Loucy (cell line): ENCODE measurements around the gene UBE2O.

ENCODE experiments used
- H2AFZ ChIP-seq: fragments of 200-600 bp; sonication (generic); 2 replicates; pipeline ENCODE4 v1.6.0; 2016; ENCODE audit warnings: antibody characterized with exemption, mild to moderate bottlenecking, low read length, moderate library complexity
- H3F3A ChIP-seq: fragments of 200-600 bp; 2 replicates; pipeline ENCODE4 v1.6.0; 2016; ENCODE audit warnings: antibody characterized with exemption, low read depth, mild to moderate bottlenecking
- H3K27me3 ChIP-seq: fragments of 200-600 bp; sonication (generic); 2 replicates; pipeline ENCODE4 v1.6.1; 2014; ENCODE audit warnings: low read length, mild to moderate bottlenecking; ENCODE audit not compliant: insufficient read depth, poor library complexity, severe bottlenecking
- H3K36me3 ChIP-seq: fragments of 200-600 bp; sonication (generic); 2 replicates; pipeline ENCODE4 v1.6.1; 2016; ENCODE audit warnings: low read length; ENCODE audit not compliant: insufficient read depth
- H3K4me1 ChIP-seq: fragments of 200-600 bp; sonication (generic); 2 replicates; pipeline ENCODE4 v1.5.1; 2014; ENCODE audit warnings: low read length, mild to moderate bottlenecking; ENCODE audit not compliant: insufficient read depth, poor library complexity, severe bottlenecking
- H3K4me2 ChIP-seq: fragments of 200-600 bp; sonication (generic); 2 replicates; pipeline ENCODE4 v1.6.0; 2014; ENCODE audit warnings: antibody characterized with exemption, low read length, low read depth, mild to moderate bottlenecking; ENCODE audit not compliant: poor library complexity, severe bottlenecking
- H3K4me3 ChIP-seq: fragments of 200-600 bp; sonication (generic); 2 replicates; pipeline ENCODE4 v1.5.1; 2014; ENCODE audit warnings: low read length, mild to moderate bottlenecking, mixed read lengths; ENCODE audit not compliant: poor library complexity, severe bottlenecking
- H3K79me2 ChIP-seq: fragments of 200-600 bp; sonication (generic); 2 replicates; pipeline ENCODE4 v1.6.1; 2014; ENCODE audit warnings: low read length; ENCODE audit not compliant: insufficient read depth
- H3K9ac ChIP-seq: fragments of 200-600 bp; sonication (generic); 2 replicates; pipeline ENCODE4 v1.6.0; 2014; ENCODE audit warnings: mild to moderate bottlenecking, low read depth, low read length, moderate library complexity; ENCODE audit not compliant: poor library complexity, severe bottlenecking
- H3K9me2 ChIP-seq: fragments of 200-600 bp; sonication (generic); replicated peaks from 2 replicates; pipeline ENCODE4 v1.6.1; 2016; ENCODE audit warnings: low read depth, low read length, mixed read lengths
- H3K9me3 ChIP-seq: fragments of 200-600 bp; sonication (generic); 2 replicates; pipeline ENCODE4 v1.6.1; 2014; ENCODE audit warnings: mild to moderate bottlenecking, antibody characterized with exemption, low read length, low read depth; ENCODE audit not compliant: insufficient read depth
- H4K20me1 ChIP-seq: fragments of 200-600 bp; sonication (generic); 2 replicates; pipeline ENCODE4 v1.6.0; 2014; ENCODE audit warnings: antibody characterized with exemption, low read length, mild to moderate bottlenecking; ENCODE audit not compliant: insufficient read depth, poor library complexity, severe bottlenecking
- EZH2phosphoT487 ChIP-seq: fragments of 200-600 bp; IDR thresholded peaks from 2 replicates; pipeline ENCODE4 v1.6.1; 2018; ENCODE audit warnings: antibody characterized with exemption, mild to moderate bottlenecking, moderate library complexity, borderline replicate concordance
- TF ChIP-seq, protein P1 (sequence below): fragments of 200-600 bp; sonication (generic); conservative IDR thresholded peaks from 2 replicates; pipeline ENCODE4 v1.5.1; 2014; ENCODE audit warnings: mild to moderate bottlenecking, antibody characterized with exemption, low read length

Gene UBE2O

DNA sequence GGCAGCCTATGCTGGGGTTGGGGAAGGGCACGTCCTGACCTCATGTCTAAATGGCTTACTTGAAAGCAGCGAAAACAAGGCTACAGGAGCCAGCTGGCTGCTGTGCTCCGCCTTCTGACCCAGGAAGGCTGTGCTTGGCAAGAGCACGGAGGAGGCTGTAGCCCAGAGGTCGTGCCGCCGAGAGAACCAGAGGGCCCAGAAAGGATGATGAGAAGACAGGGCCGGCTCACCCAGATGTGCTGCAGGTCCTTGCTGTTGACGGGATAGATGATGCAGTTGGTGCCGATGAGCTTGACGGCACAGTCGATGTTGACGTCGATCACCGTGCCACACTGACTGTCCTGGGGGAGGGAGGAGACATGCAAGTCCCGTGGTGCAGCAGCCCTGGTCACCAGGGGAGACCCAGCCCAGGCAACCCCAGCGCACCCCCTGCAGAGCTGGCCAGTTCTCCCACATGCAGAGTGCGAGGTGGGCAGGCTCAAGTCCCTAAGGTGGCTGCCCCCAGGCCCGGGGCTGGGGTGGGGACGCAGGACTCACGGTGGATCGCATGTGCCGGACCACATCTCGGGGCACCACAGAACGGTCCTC lies 47.9 kb downstream of the UBE2O start:
- H4K20me1 ChIP-seq: peaks cover 8% of the 10 kb centered on the region
- H3K36me3 ChIP-seq: peaks cover 61% of the 10 kb centered on the region; the same call in 1 of the 2 replicates
- no peaks in the 10 kb centered on the region for H3F3A ChIP-seq
- H3K9me3 ChIP-seq: no peaks in the 10 kb centered on the region
- no peaks in the 10 kb centered on the region for H3K4me1 ChIP-seq
- H3K79me2 ChIP-seq: peaks cover 29% of the 10 kb centered on the region; the same call in 1 of the 2 replicates
- no peaks in the 10 kb centered on the region for H3K9me2 ChIP-seq
- H3K4me3 ChIP-seq: no peak overlapping the region
- TF ChIP-seq EZH2phosphoT487: no peak
- TF ChIP-seq, protein P1, sequence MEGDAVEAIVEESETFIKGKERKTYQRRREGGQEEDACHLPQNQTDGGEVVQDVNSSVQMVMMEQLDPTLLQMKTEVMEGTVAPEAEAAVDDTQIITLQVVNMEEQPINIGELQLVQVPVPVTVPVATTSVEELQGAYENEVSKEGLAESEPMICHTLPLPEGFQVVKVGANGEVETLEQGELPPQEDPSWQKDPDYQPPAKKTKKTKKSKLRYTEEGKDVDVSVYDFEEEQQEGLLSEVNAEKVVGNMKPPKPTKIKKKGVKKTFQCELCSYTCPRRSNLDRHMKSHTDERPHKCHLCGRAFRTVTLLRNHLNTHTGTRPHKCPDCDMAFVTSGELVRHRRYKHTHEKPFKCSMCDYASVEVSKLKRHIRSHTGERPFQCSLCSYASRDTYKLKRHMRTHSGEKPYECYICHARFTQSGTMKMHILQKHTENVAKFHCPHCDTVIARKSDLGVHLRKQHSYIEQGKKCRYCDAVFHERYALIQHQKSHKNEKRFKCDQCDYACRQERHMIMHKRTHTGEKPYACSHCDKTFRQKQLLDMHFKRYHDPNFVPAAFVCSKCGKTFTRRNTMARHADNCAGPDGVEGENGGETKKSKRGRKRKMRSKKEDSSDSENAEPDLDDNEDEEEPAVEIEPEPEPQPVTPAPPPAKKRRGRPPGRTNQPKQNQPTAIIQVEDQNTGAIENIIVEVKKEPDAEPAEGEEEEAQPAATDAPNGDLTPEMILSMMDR: no peak
- no peak overlapping the region for H3K4me2 ChIP-seq
- no peaks in the 10 kb centered on the region for H3K27me3 ChIP-seq
- H3K9ac ChIP-seq: no peak overlapping the region
- no peak overlapping the region for H2AFZ ChIP-seq

GRCh38 chr17:76404256-76404655 lies 48.7 kb downstream of the UBE2O start:
- Histone ChIP-seq H3K27me3 (no peaks in the 10 kb centered on the region), H2AFZ (no peak overlapping the region), H4K20me1 (peaks cover 8% of the 10 kb centered on the region), H3K36me3 (peaks cover 64% of the 10 kb centered on the region; the same call in 1 of the 2 replicates), H3K79me2 (peaks cover 27% of the 10 kb centered on the region; the same call in 1 of the 2 replicates), H3K4me3 (no peak overlapping the region), H3K9me3 (no peaks in the 10 kb centered on the region), H3K4me1 (no peaks in the 10 kb centered on the region), H3K9me2 (no peaks in the 10 kb centered on the region), H3K4me2 (no peak overlapping the region), H3K9ac (no peak overlapping the region), H3F3A (no peaks in the 10 kb centered on the region)
- no peak for TF ChIP-seq EZH2phosphoT487
- TF ChIP-seq, protein P1: no peak

GRCh38 chr17:76402711-76403110 lies 50.2 kb downstream of the UBE2O start:
- Histone ChIP-seq H3K9me2 (no peaks in the 10 kb centered on the region), H3K9ac (no peak overlapping the region), H3K36me3 (peaks cover 79% of the 10 kb centered on the region; the same call in 1 of the 2 replicates), H3K4me2 (no peak overlapping the region), H3K27me3 (no peaks in the 10 kb centered on the region), H3K4me1 (no peaks in the 10 kb centered on the region), H4K20me1 (no peaks in the 10 kb centered on the region), H3K79me2 (peaks cover 20% of the 10 kb centered on the region; the same call in 1 of the 2 replicates), H3K4me3 (no peak overlapping the region), H3K9me3 (no peaks in the 10 kb centered on the region), H2AFZ (no peak overlapping the region), H3F3A (no peaks in the 10 kb centered on the region)
- TF ChIP-seq EZH2phosphoT487: no peak
- TF ChIP-seq, protein P1: no peak
